Muscle layer of colon (tissue), 2 donors: ENCODE results near the gene LRRIQ3.
"Not testable (repeated sequence)": the region's sequence is repeated elsewhere in the genome, so short reads cannot be mapped to it uniquely, and the experiment has no call there.

Experiments used
- H3K27ac ChIP-seq: one replicate; pipeline ENCODE4 v1.7.0; 2013; ENCODE audit warnings: low read depth, mild to moderate bottlenecking, low read length, moderate library complexity
- H3K27me3 ChIP-seq, 2 donors: one replicate each; pipeline ENCODE4 v1.7.0; 2013; ENCODE audit warnings: low read length in 2 of 2, mild to moderate bottlenecking in 2 of 2; ENCODE audit not compliant: insufficient read depth in 2 of 2, control insufficient read depth in 1 of 2
- H3K36me3 ChIP-seq: one replicate; pipeline ENCODE4 v1.7.0; 2013; ENCODE audit warnings: mild to moderate bottlenecking, low read length; ENCODE audit not compliant: insufficient read depth
- H3K4me1 ChIP-seq: one replicate; pipeline ENCODE4 v1.7.0; 2013; ENCODE audit warnings: mild to moderate bottlenecking, low read length; ENCODE audit not compliant: insufficient read depth
- H3K4me3 ChIP-seq, 2 donors: one replicate each; pipeline ENCODE4 v1.7.0; 2013; ENCODE audit warnings: low read length in 2 of 2, low read depth in 1 of 2, mild to moderate bottlenecking in 1 of 2, moderate library complexity in 1 of 2
- H3K9ac ChIP-seq: one replicate; pipeline ENCODE4 v1.7.0; 2013; ENCODE audit warnings: low read length
- H3K9me3 ChIP-seq: one replicate; pipeline ENCODE4 v1.7.0; 2013; ENCODE audit warnings: mild to moderate bottlenecking, low read length
- donor health status: abdominal sarcoma.
- donor health status: Adenocarcinoma of cecum.

The LRRIQ3 gene

DNA sequence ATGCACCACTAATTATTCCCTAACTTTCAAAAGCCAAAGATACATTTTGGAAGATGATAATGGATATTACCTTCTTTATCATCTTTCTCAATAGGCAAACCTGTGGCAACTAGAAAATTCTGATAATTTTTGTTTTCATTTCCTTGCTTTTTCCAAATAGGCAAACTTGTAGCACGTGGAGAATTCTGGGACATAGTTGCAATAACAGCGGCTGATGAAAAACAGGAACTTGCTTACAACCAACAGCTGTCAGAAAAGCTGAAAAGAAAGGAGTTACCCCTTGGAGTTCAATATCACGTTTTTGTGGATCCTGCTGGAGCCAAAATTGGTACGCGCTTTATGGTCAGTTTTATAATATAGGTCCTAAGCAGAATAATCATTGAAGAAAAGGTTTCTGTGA is 1.5 kb upstream of the LRRIQ3 start:
- Histone ChIP-seq H3K9ac (no peak overlapping the region), H3K4me3 (no peak overlapping the region), H3K27ac (no peak overlapping the region), H3K9me3 (no peaks in the 10 kb centered on the region), H3K4me1 (peaks cover 9% of the 10 kb centered on the region), H3K27me3 (no peaks in the 10 kb centered on the region), H3K36me3 (peaks cover 3% of the 10 kb centered on the region)

DNA sequence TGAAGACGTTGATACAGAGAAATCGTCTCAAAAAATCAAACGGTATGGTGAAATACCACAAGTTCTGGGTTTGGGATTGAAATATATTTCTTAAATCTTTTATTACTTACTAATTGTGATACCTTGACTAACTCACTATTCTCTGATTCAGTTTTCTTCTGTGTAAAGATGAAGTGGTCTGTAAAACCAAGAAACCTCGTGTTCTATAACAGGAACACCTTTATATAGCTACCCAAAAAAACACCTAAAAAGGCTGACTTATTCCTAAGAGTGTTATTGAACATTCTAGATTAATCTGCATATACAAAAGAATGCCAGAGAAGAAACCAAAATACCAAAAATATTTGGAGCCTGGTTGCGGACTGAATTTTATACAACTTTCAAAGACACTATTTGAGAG is 721 bp downstream of the LRRIQ3 start:
- Histone ChIP-seq H3K4me1 (peaks cover 9% of the 10 kb centered on the region), H3K9me3 (no peaks in the 10 kb centered on the region), H3K36me3 (no peaks in the 10 kb centered on the region), H3K27me3 (no peaks in the 10 kb centered on the region), H3K27ac (no peak overlapping the region), H3K9ac (peak overlapping the region; percentile 16), H3K4me3 (peak overlapping the region in 1 of 2 donors; percentile 77)

DNA sequence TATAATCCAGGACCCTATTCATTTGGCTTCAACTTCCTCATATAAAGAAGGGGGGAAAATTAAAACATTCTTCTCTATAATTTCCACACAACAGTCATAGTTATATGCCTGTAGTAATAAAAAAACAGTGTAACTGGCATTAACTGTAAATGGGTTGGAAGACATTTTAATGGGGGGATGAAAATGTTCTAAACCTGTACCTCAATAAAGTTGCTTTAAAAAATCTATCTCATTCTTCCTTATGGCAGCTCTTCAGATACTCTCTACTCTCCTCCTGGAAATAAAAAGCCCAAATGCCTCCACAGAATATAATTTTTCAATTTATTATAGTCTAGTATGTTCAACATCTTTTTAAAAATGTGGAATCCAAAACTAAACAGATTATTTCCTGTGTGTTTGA is 2.6 kb downstream of the LRRIQ3 start:
- no peak overlapping the region for H3K9ac ChIP-seq
- H3K36me3 ChIP-seq: no peaks in the 10 kb centered on the region
- no peak overlapping the region for H3K27ac ChIP-seq
- H3K4me3 ChIP-seq: no peak overlapping the region
- no peaks in the 10 kb centered on the region for H3K27me3 ChIP-seq
- no peaks in the 10 kb centered on the region for H3K9me3 ChIP-seq
- peaks cover 9% of the 10 kb centered on the region for H3K4me1 ChIP-seq

DNA sequence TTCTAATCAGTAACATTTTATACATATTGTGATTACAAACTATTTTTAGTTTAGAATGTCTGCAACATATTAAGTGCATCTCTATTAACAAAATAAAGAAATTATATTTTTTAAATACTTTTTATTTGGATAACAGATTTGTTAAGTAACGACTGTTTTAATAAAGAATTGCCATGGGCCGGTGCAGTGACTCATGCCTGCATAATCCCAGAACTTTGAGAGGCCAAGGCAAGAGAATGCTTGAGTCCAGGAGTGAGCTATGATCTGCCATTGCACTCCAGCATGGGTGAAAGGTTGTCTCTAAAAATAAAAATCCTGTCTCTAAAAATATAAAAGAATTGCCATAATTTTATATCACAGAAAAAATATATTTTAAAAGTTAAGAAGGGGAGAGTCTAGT is 4.1 kb downstream of the LRRIQ3 start:
- Histone ChIP-seq H3K27ac (no peak overlapping the region), H3K9me3 (no peaks in the 10 kb centered on the region), H3K27me3 (no peaks in the 10 kb centered on the region), H3K4me1 (no peaks in the 10 kb centered on the region), H3K4me3 (no peak overlapping the region), H3K9ac (no peak overlapping the region), H3K36me3 (no peaks in the 10 kb centered on the region)

DNA sequence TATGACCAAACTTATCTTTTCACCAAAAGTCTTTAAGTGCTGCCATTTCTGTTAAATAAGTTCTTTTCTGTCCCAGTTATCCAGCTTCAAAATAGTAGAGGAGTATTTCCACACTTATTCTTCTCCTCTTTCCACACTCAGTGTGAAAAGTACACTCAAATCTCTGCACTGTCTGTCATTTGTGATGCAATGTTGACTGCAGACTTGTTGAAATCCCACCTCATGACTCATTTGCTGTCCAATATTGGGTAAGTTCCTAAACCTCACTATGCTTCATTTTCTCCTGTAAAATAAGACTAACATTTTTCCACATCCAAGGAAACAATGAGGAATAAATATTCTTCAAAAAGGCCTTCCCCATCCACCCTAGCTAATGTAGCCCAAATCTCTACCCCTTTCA is 17.5 kb downstream of the LRRIQ3 start:
- Histone ChIP-seq H3K27me3 (no peaks in the 10 kb centered on the region), H3K4me1 (no peaks in the 10 kb centered on the region), H3K9ac (no peak overlapping the region), H3K9me3 (no peaks in the 10 kb centered on the region), H3K36me3 (no peaks in the 10 kb centered on the region), H3K4me3 (no peak overlapping the region), H3K27ac (no peak overlapping the region)

DNA sequence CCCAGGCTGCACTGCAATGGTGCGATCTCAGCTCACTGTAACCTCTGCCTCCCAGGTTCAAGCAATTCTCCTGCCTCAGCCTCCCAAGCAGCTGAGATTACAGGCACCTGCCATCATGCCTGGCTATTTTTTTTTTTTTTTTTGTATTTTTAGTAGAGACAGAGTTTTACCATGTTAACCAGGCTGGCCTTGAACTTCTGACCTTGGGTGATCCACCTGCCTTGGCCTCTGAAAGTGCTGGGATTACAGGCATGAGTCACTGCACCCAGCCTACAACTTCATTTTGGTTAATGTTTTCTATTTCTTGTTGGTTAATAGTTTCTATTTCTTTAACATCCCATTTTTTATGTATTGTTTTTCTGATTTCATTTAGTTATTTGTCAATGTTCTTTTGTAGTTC is 23.6 kb downstream of the LRRIQ3 start:
- not testable (repeated sequence) for H3K27me3 ChIP-seq, H3K4me1 ChIP-seq, H3K9ac ChIP-seq, H3K9me3 ChIP-seq, H3K4me3 ChIP-seq, H3K27ac ChIP-seq, H3K36me3 ChIP-seq

DNA sequence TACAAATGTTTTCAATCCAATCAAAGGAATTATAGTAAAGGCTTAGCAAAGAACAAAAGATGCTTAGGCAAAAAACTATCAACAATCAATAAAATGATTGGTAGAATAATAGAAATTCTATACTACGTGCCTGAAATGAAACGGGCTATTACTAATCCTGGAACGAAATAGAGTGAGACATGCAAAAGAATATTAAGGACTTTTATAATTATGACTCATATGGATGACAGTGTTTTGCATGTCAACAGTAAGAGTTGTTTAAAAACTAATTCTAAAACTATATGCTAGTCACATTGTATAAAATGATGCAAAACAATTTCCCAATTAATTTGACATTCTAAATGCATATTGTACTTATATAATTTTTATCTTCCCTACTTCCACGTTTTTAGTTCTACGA is 35.6 kb downstream of the LRRIQ3 start:
- Histone ChIP-seq H3K27me3 (no peaks in the 10 kb centered on the region), H3K27ac (no peak overlapping the region), H3K36me3 (no peaks in the 10 kb centered on the region), H3K4me3 (no peak overlapping the region), H3K9me3 (peaks cover 2% of the 10 kb centered on the region), H3K9ac (no peak overlapping the region), H3K4me1 (no peaks in the 10 kb centered on the region)

DNA sequence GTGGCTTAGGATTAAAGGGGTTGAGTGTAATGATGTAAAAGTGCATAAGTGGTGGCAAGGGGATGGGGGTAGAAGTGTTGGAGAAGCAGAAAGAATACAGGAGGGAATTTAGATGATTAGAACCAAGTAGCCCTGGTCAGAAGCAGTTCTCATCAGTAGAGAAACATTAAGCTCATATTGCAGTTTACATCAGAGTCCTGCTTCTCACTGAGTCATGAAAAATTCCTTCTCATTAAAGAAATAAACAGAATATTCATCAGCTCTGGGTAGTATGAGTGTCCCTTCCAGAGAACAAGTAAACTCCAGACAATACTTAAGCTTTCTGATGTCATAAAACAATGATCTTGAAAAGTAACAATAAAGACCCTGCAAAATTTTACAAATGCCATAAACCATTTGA is 36.5 kb downstream of the LRRIQ3 start:
- H3K9ac ChIP-seq: no peak overlapping the region

DNA sequence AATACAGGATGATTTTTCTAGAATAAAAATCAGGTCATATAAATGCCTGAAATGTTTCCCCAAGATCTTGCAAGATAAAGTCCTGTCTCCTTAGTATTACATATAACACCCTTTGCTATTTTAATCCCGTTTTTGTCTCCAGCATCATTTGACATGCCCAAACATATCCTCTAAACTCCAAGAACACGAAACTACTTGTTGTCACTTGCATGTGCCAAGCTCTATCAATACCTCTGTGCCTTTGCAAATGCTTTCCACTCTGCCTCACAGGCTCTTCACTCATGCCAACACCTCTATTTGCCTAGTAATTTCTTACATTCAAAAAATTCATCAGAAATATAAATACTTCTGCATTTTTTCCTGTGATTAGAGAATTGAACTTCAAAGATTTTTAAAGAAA is 37.9 kb downstream of the LRRIQ3 start:
- Histone ChIP-seq H3K9ac (no peak overlapping the region), H3K9me3 (no peaks in the 10 kb centered on the region), H3K4me1 (no peaks in the 10 kb centered on the region), H3K36me3 (no peaks in the 10 kb centered on the region), H3K27ac (no peak overlapping the region), H3K27me3 (no peaks in the 10 kb centered on the region), H3K4me3 (no peak overlapping the region)

More for the DNA sequence above, 36.5 kb downstream of the LRRIQ3 start:
- no peak overlapping the region for H3K4me3 ChIP-seq
- no peak overlapping the region for H3K27ac ChIP-seq
- H3K27me3 ChIP-seq: no peaks in the 10 kb centered on the region
- no peaks in the 10 kb centered on the region for H3K36me3 ChIP-seq
- no peaks in the 10 kb centered on the region for H3K4me1 ChIP-seq
- peaks cover 2% of the 10 kb centered on the region for H3K9me3 ChIP-seq

DNA sequence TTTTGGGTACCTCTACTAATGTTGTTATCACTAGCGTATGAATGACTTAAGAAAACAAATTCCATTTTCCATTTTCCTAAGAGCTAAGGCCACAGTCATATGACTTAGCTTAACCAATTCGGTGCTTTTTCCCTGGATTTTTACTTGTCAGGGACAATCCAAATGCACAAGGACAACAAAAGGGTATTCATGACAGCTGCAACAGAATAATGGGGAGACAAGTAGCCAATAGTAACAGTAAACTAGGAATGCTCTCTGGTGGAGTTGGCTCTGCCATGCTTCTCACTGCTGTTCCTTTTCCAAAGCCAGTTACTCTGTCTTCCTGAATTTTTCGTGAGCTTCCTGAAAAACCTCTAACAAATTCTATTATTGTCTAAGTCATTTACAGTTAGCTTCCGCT is 52.9 kb downstream of the LRRIQ3 start:
- H3K4me3 ChIP-seq: no peak overlapping the region
- no peaks in the 10 kb centered on the region for H3K36me3 ChIP-seq
- no peaks in the 10 kb centered on the region for H3K27me3 ChIP-seq
- H3K9me3 ChIP-seq: peaks cover 6% of the 10 kb centered on the region
- H3K4me1 ChIP-seq: no peaks in the 10 kb centered on the region
- H3K9ac ChIP-seq: no peak overlapping the region
- H3K27ac ChIP-seq: no peak overlapping the region

DNA sequence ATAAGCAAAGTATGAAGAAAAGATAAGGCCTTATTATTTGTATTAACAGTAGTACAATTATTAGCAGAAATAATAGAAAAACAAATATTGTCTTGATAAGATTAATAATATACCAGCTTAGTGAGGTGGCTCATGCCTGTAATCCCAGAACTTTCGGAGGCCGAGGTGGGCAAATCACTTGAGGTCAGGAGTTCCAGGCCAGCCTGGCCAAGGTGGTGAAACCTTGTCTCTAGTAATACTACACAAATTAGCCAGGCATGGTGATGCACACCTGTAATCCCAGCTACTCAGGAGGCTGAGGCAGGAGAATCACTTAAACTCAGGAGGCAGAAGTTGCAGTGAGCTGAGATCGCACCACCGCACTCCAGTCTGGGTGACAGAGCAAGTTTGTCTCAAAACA is 80.6 kb downstream of the LRRIQ3 start:
- H3K36me3 ChIP-seq, H3K4me1 ChIP-seq, H3K9me3 ChIP-seq, H3K4me3 ChIP-seq, H3K27me3 ChIP-seq, H3K9ac ChIP-seq, H3K27ac ChIP-seq: not testable (repeated sequence)

DNA sequence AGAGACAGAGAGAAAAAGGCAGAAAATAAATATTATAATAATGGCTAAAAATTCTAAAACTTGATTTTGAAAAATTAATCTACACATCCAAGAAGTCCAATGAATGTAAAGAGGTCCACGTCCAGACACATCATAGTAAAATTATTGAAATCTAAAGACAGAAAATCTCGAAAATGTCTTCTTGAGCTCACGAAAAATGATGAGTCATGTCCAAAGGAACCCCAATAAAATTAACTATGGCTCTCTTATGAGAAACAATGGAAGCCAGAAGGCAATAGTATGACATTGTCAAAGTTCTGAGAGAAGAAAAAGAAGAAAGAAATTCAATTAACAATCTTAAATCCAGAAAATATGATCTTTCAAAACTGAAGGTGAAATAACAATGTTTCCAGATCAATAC is 84.6 kb downstream of the LRRIQ3 start:
- H3K4me1 ChIP-seq: no peaks in the 10 kb centered on the region
- H3K4me3 ChIP-seq: no peak overlapping the region
- no peak overlapping the region for H3K27ac ChIP-seq
- H3K36me3 ChIP-seq: no peaks in the 10 kb centered on the region
- no peaks in the 10 kb centered on the region for H3K27me3 ChIP-seq
- H3K9me3 ChIP-seq: no peaks in the 10 kb centered on the region
- H3K9ac ChIP-seq: no peak overlapping the region
